Mucosa of rectum (tissue), 2 donors: Measurements from ENCODE around the gene NELFA.
"Not testable (repeated sequence)": the region's sequence is repeated elsewhere in the genome, so short reads cannot be mapped to it uniquely, and the experiment has no call there.

Experiments used
- H3K27ac ChIP-seq, 2 donors: one replicate each; pipeline ENCODE4 v1.7.0; 2013; ENCODE audit warnings: inconsistent platforms in 2 of 2, low read depth in 2 of 2, low read length in 2 of 2
- H3K27me3 ChIP-seq, 2 donors: one replicate each; pipeline ENCODE4 v1.7.0; 2013; ENCODE audit warnings: low read length in 2 of 2; ENCODE audit not compliant: control insufficient read depth in 2 of 2, insufficient read depth in 2 of 2
- H3K36me3 ChIP-seq, 2 donors: one replicate each; pipeline ENCODE4 v1.7.0; 2013; ENCODE audit warnings: low read length in 2 of 2; ENCODE audit not compliant: control insufficient read depth in 2 of 2, insufficient read depth in 2 of 2
- H3K4me1 ChIP-seq, 2 donors: one replicate each; pipeline ENCODE4 v1.7.0; 2013; ENCODE audit warnings: low read length in 2 of 2, mild to moderate bottlenecking in 1 of 2; ENCODE audit not compliant: control insufficient read depth in 2 of 2, insufficient read depth in 2 of 2
- H3K4me3 ChIP-seq, 2 donors: one replicate each; pipeline ENCODE4 v1.7.0; 2013; ENCODE audit warnings: low read length in 2 of 2
- H3K9ac ChIP-seq, 2 donors: one replicate each; pipeline ENCODE4 v1.7.0; 2013; ENCODE audit warnings: low read length in 2 of 2, low read depth in 1 of 2, mild to moderate bottlenecking in 1 of 2
- H3K9me3 ChIP-seq, 2 donors: one replicate each; pipeline ENCODE4 v1.7.0; 2013; ENCODE audit warnings: low read length in 2 of 2; ENCODE audit not compliant: control insufficient read depth in 2 of 2
- donor health status: healthy.
- donor health status: Normal muscosa, but diverticular disease.

NELFA gene

GRCh38 chr4:1996866-1997611 is 11.7 kb downstream of the NELFA start:
- Histone ChIP-seq H3K9me3 (peaks cover 0 to 4% of the 10 kb centered on the region in 2 donors), H3K4me3 (no peak overlapping the region), H3K27ac (no peak overlapping the region), H3K4me1 (no peaks in the 10 kb centered on the region), H3K36me3 (peaks cover 3 to 6% of the 10 kb centered on the region in 2 donors), H3K9ac (no peak overlapping the region), H3K27me3 (no peaks in the 10 kb centered on the region)

DNA sequence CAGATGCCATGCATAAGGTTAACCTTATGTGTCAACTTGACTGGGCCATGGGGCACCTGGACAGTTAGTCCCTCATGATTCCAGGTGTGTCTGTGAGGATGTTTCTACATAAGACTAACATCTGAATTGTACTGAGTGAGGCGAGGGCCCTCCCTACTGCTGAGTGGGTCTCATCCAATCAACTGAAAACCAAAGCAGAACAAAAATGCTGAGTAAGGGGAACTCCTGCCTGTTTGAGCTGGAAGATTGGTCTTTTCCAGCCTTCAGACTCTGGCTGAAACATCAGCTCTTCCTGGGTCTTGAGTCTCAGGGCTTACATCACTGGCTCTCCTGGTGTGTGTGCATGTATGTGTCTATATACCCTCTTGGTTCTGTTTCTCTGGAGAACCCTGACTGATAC is 13.8 kb downstream of the NELFA start:
- Histone ChIP-seq H3K4me3 (no peak overlapping the region), H3K9me3 (peaks cover 0 to 4% of the 10 kb centered on the region in 2 donors), H3K4me1 (no peaks in the 10 kb centered on the region), H3K27ac (no peak overlapping the region), H3K9ac (no peak overlapping the region), H3K27me3 (no peaks in the 10 kb centered on the region), H3K36me3 (peaks cover 17 to 19% of the 10 kb centered on the region in 2 donors)

DNA sequence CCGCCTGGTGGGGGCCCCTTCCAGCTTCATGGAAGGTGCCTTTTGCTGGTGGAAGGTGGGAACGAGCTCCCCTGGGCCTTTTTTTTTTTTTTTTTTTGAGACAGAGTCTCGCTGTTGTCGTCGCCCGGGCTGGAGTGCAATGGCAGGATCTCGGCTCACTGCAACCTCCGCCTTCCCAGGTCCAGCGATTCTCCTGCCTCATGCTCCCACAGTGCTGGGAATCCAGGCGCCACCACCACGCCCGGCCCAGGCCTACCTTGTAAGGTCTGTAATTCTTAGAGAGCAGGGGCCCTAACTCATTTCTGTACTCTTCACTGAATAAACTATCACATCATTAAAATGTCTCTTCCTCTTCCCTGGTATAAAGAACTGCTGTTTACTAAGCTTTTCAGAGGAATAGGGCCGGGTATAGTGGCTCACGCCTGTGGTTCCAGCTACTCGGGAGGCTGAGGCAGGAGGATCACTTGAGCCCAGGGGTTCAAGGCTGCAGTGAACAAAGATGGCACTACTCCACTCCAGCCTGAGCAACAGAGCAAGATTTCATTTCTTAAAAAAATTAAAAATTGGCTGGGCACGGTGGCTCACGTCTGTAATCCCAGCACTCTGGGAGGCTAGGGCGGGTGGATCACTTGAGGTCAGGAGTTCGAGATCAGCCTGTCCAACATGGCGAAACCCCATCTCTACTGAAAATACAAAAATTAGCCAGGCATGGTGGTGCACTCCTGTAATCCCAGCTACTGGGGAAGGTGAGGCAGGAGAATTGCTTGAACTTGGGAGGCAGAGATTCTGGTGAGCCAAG is 14.9 kb downstream of the NELFA start:
- H3K27ac ChIP-seq, H3K9me3 ChIP-seq, H3K4me3 ChIP-seq, H3K4me1 ChIP-seq, H3K9ac ChIP-seq, H3K27me3 ChIP-seq: not testable (repeated sequence)
- peaks cover 26 to 27% of the 10 kb centered on the region in 2 donors for H3K36me3 ChIP-seq

DNA sequence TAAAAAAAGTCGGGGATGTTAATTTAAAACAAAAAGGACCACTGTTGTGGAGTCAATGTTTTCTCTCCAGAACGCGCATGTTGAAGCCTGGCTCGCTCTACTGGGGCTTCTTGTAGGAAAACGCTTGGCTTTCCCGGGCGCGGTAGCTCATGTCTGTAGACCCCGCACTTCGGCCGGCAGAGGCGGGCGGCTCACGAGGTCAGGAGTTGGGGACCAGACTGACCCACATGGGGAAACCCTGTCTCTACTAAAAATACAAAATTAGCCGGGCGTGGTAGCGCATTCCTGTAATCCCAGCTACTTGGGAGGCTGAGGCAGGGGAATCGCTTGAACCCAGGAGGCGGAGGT is 15.6 kb downstream of the NELFA start:
- no peak overlapping the region for H3K4me3 ChIP-seq
- peaks cover 0 to 4% of the 10 kb centered on the region in 2 donors for H3K9me3 ChIP-seq
- H3K27ac ChIP-seq: no peak overlapping the region
- no peak overlapping the region for H3K9ac ChIP-seq
- peaks cover 27 to 29% of the 10 kb centered on the region in 2 donors for H3K36me3 ChIP-seq
- H3K4me1 ChIP-seq: no peaks in the 10 kb centered on the region
- no peaks in the 10 kb centered on the region for H3K27me3 ChIP-seq

GRCh38 chr4:1992468-1993168 is 16.2 kb downstream of the NELFA start:
- Histone ChIP-seq H3K4me3 (no peak overlapping the region), H3K9ac (no peak overlapping the region), H3K27me3 (no peaks in the 10 kb centered on the region), H3K27ac (no peak overlapping the region), H3K36me3 (peaks cover 24 to 34% of the 10 kb centered on the region in 2 donors), H3K9me3 (peaks cover 0 to under 1% of the 10 kb centered on the region in 2 donors), H3K4me1 (no peaks in the 10 kb centered on the region)

GRCh38 chr4:1991596-1992434 is 17.0 kb downstream of the NELFA start:
- no peak overlapping the region for H3K9ac ChIP-seq
- H3K9me3 ChIP-seq: no peaks in the 10 kb centered on the region
- H3K27ac ChIP-seq: no peak overlapping the region
- peaks cover 27 to 39% of the 10 kb centered on the region in 2 donors for H3K36me3 ChIP-seq
- H3K27me3 ChIP-seq: no peaks in the 10 kb centered on the region
- no peaks in the 10 kb centered on the region for H3K4me1 ChIP-seq
- H3K4me3 ChIP-seq: no peak overlapping the region

DNA sequence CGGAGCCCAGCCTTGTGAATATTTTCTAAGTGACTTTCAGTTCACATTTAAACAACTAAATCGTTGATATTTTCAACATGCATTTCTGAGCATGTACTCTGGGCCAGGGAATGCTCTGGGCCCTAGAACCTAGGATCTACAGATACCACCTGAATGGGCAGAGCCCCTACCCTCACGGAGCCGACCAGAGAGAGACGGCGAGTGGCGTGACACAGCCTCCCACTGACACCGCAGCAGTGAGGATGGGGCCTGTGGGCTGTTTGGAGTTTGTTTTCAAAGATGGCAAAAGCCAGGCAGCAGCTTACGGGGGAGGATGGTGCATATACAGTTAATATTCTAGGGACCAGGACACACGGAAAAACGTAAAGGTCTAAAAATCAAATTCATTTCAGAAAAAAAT is 17.7 kb downstream of the NELFA start:
- peaks cover 29 to 45% of the 10 kb centered on the region in 2 donors for H3K36me3 ChIP-seq
- no peak overlapping the region for H3K27ac ChIP-seq
- no peaks in the 10 kb centered on the region for H3K27me3 ChIP-seq
- no peaks in the 10 kb centered on the region for H3K4me1 ChIP-seq
- no peak overlapping the region for H3K9ac ChIP-seq
- no peaks in the 10 kb centered on the region for H3K9me3 ChIP-seq
- no peak overlapping the region for H3K4me3 ChIP-seq

DNA sequence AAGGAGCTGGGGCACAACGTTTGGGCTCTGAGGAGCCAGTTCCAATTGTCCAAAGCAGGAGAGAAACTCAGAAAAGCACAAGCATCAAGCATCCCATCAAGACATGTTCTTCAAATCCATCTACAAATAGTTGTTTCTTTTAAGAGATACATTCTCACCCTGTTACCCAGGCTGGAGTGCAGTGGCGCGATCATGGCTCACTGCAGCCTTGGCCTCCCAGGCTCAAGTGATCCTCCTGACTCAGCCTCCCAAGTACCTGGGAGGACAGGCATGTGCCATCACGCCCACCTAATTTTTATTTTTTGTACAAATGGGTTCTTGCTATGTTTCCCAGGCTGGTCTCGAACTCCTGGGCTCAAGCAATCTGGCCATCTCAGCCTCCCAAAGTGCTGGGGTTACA is 18.1 kb downstream of the NELFA start:
- Histone ChIP-seq H3K4me1 (no peaks in the 10 kb centered on the region), H3K9me3 (no peaks in the 10 kb centered on the region), H3K9ac (no peak overlapping the region), H3K27ac (no peak overlapping the region), H3K27me3 (no peaks in the 10 kb centered on the region), H3K36me3 (peaks cover 33 to 49% of the 10 kb centered on the region in 2 donors), H3K4me3 (no peak overlapping the region)

DNA sequence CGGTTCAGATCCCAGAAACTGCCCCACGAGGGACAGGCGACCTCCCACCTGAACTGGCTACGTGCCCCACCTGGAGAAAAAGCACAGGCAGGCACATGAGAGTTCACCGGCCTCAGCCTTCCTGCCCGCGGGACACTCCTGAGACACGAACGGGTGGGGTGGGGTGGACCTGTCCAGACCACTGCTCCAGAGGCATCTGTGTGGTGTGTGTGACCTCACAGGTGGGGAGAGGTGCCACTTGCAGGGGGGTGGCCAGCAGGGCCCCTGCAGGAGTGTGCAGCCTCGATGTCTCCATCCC is 18.5 kb downstream of the NELFA start:
- peaks cover 37 to 53% of the 10 kb centered on the region in 2 donors for H3K36me3 ChIP-seq
- H3K9ac ChIP-seq: no peak overlapping the region
- H3K27ac ChIP-seq: no peak overlapping the region
- no peaks in the 10 kb centered on the region for H3K27me3 ChIP-seq
- H3K9me3 ChIP-seq: no peaks in the 10 kb centered on the region
- H3K4me1 ChIP-seq: no peaks in the 10 kb centered on the region
- no peak overlapping the region for H3K4me3 ChIP-seq
